Left lung (tissue), 10 donors: Measurements from ENCODE around the gene EPYC. TPM values are rescaled to one million over a fixed set of nuclear protein-coding genes. Genes with fewer than 3 reads are reported as not detected.
A peak's percentile ranks its signal among the peaks of the same experiment; 100 is the strongest.

Experiments
- ATAC-seq: fragments of 200-7000 bp; cut with Tn5 transposase; one replicate; pipeline ENCODE4 v1.9.1; 2020; ENCODE audit warnings: moderate library complexity
- DNase-seq, 4 donors: peaks; one replicate each; pipeline ENCODE4 v3.0.0-alpha.2; 2013 to 2020
- H3K27ac ChIP-seq, 2 donors: fragments of 200-600 bp; sonication (generic) in 1 of 2; one replicate each; pipeline versions ENCODE4 v1.5.0 to v1.8.0; 2020 to 2021
- H3K27me3 ChIP-seq, 2 donors: fragments of 200-600 bp; sonication (generic) in 1 of 2; one replicate each; pipeline versions ENCODE4 v1.5.0 to v1.8.0; 2020 to 2021
- H3K36me3 ChIP-seq, 2 donors: fragments of 200-600 bp; sonication (generic) in 1 of 2; one replicate each; pipeline versions ENCODE4 v1.5.0 to v1.8.0; 2020 to 2021
- H3K4me1 ChIP-seq, 2 donors: fragments of 200-600 bp; one replicate each; pipeline ENCODE4 v1.8.0; 2021
- H3K4me3 ChIP-seq, 2 donors: fragments of 200-600 bp; sonication (generic) in 1 of 2; one replicate each; pipeline versions ENCODE4 v1.5.0 to v1.8.0; 2020 to 2021; ENCODE audit warnings: mild to moderate bottlenecking in 1 of 2
- H3K9me3 ChIP-seq, 2 donors: fragments of 200-600 bp; sonication (generic) in 1 of 2; one replicate each; pipeline versions ENCODE4 v1.5.0 to v1.8.0; 2020 to 2021
- CTCF ChIP-seq, 2 donors: fragments of 200-600 bp; sonication (generic) in 1 of 2; IDR thresholded peaks; one replicate each; pipeline versions ENCODE4 v1.5.0 to v1.8.0; 2021; ENCODE audit warnings: antibody characterized with exemption in 2 of 2
- intact Hi-C, 2 donors: fragments of 100-400 bp; cut with DNase I; formaldehyde crosslinking; loops; one replicate each; pipeline versions ENCODE4 v1.11.2 to v1.14.2; 2022
- polyA plus RNA-seq, 6 donors: library from polyadenylated mRNA; unstranded; fragments of 120-200 nt; gene quantifications; one replicate each; pipeline ENCODE4 v1.2.1, GENCODE V29; 2013; ENCODE audit not compliant: insufficient read length in 6 of 6
- total RNA-seq, 2 donors: library from RNA; stranded (reverse); fragmentation: NEBNext Ultra II Directional; extraction: Animal tissue kit (Norgen Biotek cat#: 25700); gene quantifications; one replicate each; pipeline ENCODE4 v1.2.1, GENCODE V29; 2021
- donor health status: DM: no; HTN: yes; CAD: no.
- donor health status: DM: no; HTN: no; CAD: no.

The EPYC gene
- total and polyA plus RNA-seq, 8 donors: 0.13 to 0.47 (median 0.15) TPM; not detected in 5

- intact Hi-C loops: no loop called here
- Histone ChIP-seq H3K4me1 (no peaks in the 10 kb centered on the region), H3K27me3 (no peaks in the 10 kb centered on the region), H3K9me3 (no peaks in the 10 kb centered on the region), H3K4me3 (no peak overlapping the region), H3K36me3 (no peaks in the 10 kb centered on the region), H3K27ac (no peak overlapping the region)
- ATAC-seq: no peak
- TF ChIP-seq CTCF (IDR thresholded peaks at IDR 0.05): no peak
- no peak for DNase-seq
Measured at GRCh38 chr12:90937651-90938050, 67.1 kb downstream of the EPYC start.

- no peaks in the 10 kb centered on the region for H3K36me3 ChIP-seq
- H3K4me3 ChIP-seq: no peak overlapping the region
- TF ChIP-seq CTCF (IDR thresholded peaks at IDR 0.05): no peak
- H3K4me1 ChIP-seq: no peaks in the 10 kb centered on the region
- intact Hi-C loops: no loop called here
- peaks cover 0 to 3% of the 10 kb centered on the region in 2 donors for H3K9me3 ChIP-seq
- H3K27ac ChIP-seq: no peak overlapping the region
- ATAC-seq (no peak), DNase-seq (no peak)
- H3K27me3 ChIP-seq: no peaks in the 10 kb centered on the region
Measured at GRCh38 chr12:90936230-90937005, 68.4 kb downstream of the EPYC start.

- ATAC-seq (no peak), DNase-seq (no peak)
- Histone ChIP-seq H3K4me3 (no peak overlapping the region), H3K9me3 (peaks cover 0 to 26% of the 10 kb centered on the region in 2 donors), H3K27ac (no peak overlapping the region), H3K27me3 (no peaks in the 10 kb centered on the region), H3K36me3 (no peaks in the 10 kb centered on the region), H3K4me1 (no peaks in the 10 kb centered on the region)
- TF ChIP-seq CTCF (IDR thresholded peaks at IDR 0.05): no peak
- intact Hi-C loops: no loop called here
Measured at GRCh38 chr12:90925562-90925961, 79.2 kb downstream of the EPYC start.

- TF ChIP-seq CTCF (IDR thresholded peaks at IDR 0.05): no peak
- Histone ChIP-seq H3K4me3 (no peak overlapping the region), H3K9me3 (peaks cover 0 to 14% of the 10 kb centered on the region in 2 donors), H3K4me1 (no peaks in the 10 kb centered on the region), H3K27me3 (no peaks in the 10 kb centered on the region), H3K36me3 (no peaks in the 10 kb centered on the region), H3K27ac (no peak overlapping the region)
- no peak for ATAC-seq
- no peak for DNase-seq
- intact Hi-C loops: no loop called here
Measured at GRCh38 chr12:90924406-90924805, 80.4 kb downstream of the EPYC start.

- no peaks in the 10 kb centered on the region for H3K36me3 ChIP-seq
- no peak for TF ChIP-seq CTCF (IDR thresholded peaks at IDR 0.05)
- DNase-seq (peak in 2 of 4 donors; percentile 44 to 52), ATAC-seq (peak; percentile 45)
- H3K4me3 ChIP-seq: no peak overlapping the region
- H3K27ac ChIP-seq: no peak overlapping the region
- intact Hi-C loops: no loop called here
- no peaks in the 10 kb centered on the region for H3K27me3 ChIP-seq
- peaks cover 0 to 2% of the 10 kb centered on the region in 2 donors for H3K9me3 ChIP-seq
- H3K4me1 ChIP-seq: no peaks in the 10 kb centered on the region
Measured at GRCh38 chr12:90922145-90922627, 82.6 kb downstream of the EPYC start.
